Panc1 (cell line): ENCODE results near the gene FIP1L1. TPM values are rescaled to one million over a fixed set of nuclear protein-coding genes. Genes with fewer than 3 reads are reported as not detected.

Experiments used
- ATAC-seq: fragments of 200-7000 bp; cut with Tn5 transposase; 2 replicates; pipeline ENCODE4 v1.9.1; 2020; ENCODE audit warnings: mild to moderate bottlenecking, moderate library complexity
- BruUV-seq: library from RNA; stranded (reverse); fragments of 400-500 nt; replicated peaks from 2 replicates; lab custom pipeline; 2021; lab: Mats Ljungman, UMichigan
- CTCF ChIA-PET: fragments of 300-600 bp; sonication (Branson Sonifier 250); formaldehyde crosslinking; loops from one replicate; lab custom pipeline; 2022; ENCODE audit warnings: antibody characterized with exemption; lab: Charles Lee
- POLR2A ChIA-PET: fragments of 300-600 bp; sonication (Branson Sonifier 250); formaldehyde crosslinking; loops from one replicate; lab custom pipeline; 2022; ENCODE audit warnings: antibody characterized with exemption; lab: Charles Lee
- DNase-seq: peaks from one replicate; pipeline ENCODE4 v3.0.0-alpha.2; 2010; ENCODE audit warnings: low read depth, low spot score
- H3K27ac ChIP-seq: 2 replicates; pipeline ENCODE4 v1.5.1; 2011; ENCODE audit warnings: mild to moderate bottlenecking, low read length, inconsistent platforms
- H3K27me3 ChIP-seq: fragments of 200-500 bp; sonication (Bioruptor generic); 2 replicates; pipeline ENCODE4 v1.6.0; 2014; ENCODE audit warnings: low read length, inconsistent platforms; ENCODE audit not compliant: control insufficient read depth, insufficient read depth
- H3K36me3 ChIP-seq: fragments of 200-500 bp; sonication (Bioruptor generic); 2 replicates; pipeline ENCODE4 v1.5.1; 2014; ENCODE audit warnings: inconsistent platforms, mild to moderate bottlenecking, low read length, moderate library complexity; ENCODE audit not compliant: control insufficient read depth, insufficient read depth
- H3K4me1 ChIP-seq: 2 replicates; pipeline ENCODE4 v1.5.1; 2011; ENCODE audit warnings: inconsistent platforms, mild to moderate bottlenecking, low read length, moderate library complexity; ENCODE audit not compliant: control insufficient read depth, insufficient read depth
- H3K4me3 ChIP-seq, 2 experiments: 2 replicates each; pipeline ENCODE4 v1.5.1; 2011 to 2012; ENCODE audit warnings: low read depth in 2 of 2, low read length in 2 of 2, mild to moderate bottlenecking in 2 of 2, inconsistent platforms in 1 of 2, moderate library complexity in 1 of 2
- H3K9me3 ChIP-seq: fragments of 200-500 bp; sonication (Bioruptor generic); 2 replicates; pipeline ENCODE4 v1.5.1; 2014; ENCODE audit warnings: low read depth, mild to moderate bottlenecking, inconsistent platforms, low read length, moderate library complexity; ENCODE audit not compliant: control insufficient read depth, insufficient read depth
- POLR2AphosphoS5 ChIP-seq: IDR thresholded peaks from 2 replicates; pipeline ENCODE4 v1.6.1; 2012; ENCODE audit warnings: mild to moderate bottlenecking, low read depth, low read length, moderate library complexity
- SIN3A ChIP-seq: IDR thresholded peaks from 2 replicates; pipeline ENCODE4 v1.6.1; 2012; ENCODE audit warnings: low read depth, mild to moderate bottlenecking, low read length, moderate library complexity, borderline replicate concordance; ENCODE audit not compliant: insufficient read depth
- TCF7L2 ChIP-seq: IDR thresholded peaks from 2 replicates; pipeline ENCODE4 v1.6.1; 2011; ENCODE audit warnings: mild to moderate bottlenecking, low read depth, low read length, inconsistent platforms
- in situ Hi-C: cut with HindIII; loops from 2 replicates; pipeline ENCODE4 v1.10.0; 2016; ENCODE audit warnings: low sequenced_read_pairs, low pct_unique_long_range_greater_than_20kb
- intact Hi-C: fragments of 100-400 bp; cut with micrococcal nuclease; formaldehyde crosslinking; loops from one replicate; pipeline ENCODE4 v1.10.0; 2022; ENCODE audit not compliant: unreplicated experiment
- total RNA-seq: library from RNA; stranded (reverse); gene quantifications from one replicate; pipeline ENCODE4 v1.2.1, GENCODE V29; 2021; ENCODE audit not compliant: unreplicated experiment
- TF ChIP-seq, protein P1 (sequence below): fragments of 450-650 bp; IDR thresholded peaks from 2 replicates; pipeline ENCODE4 v1.5.1; 2017; ENCODE audit warnings: mild to moderate bottlenecking
- TF ChIP-seq, protein P2 (sequence below), 2 experiments: IDR thresholded peaks; 2 replicates each; pipeline ENCODE4 v1.6.1; 2011 to 2012; ENCODE audit warnings: low read depth in 2 of 2, control low read depth in 1 of 2, low read length in 1 of 2, mild to moderate bottlenecking in 1 of 2, moderate library complexity in 1 of 2; ENCODE audit not compliant: insufficient read depth in 1 of 2

The FIP1L1 gene
- total RNA-seq, 1 experiment from 2014 or later: 35.5 TPM

DNA sequence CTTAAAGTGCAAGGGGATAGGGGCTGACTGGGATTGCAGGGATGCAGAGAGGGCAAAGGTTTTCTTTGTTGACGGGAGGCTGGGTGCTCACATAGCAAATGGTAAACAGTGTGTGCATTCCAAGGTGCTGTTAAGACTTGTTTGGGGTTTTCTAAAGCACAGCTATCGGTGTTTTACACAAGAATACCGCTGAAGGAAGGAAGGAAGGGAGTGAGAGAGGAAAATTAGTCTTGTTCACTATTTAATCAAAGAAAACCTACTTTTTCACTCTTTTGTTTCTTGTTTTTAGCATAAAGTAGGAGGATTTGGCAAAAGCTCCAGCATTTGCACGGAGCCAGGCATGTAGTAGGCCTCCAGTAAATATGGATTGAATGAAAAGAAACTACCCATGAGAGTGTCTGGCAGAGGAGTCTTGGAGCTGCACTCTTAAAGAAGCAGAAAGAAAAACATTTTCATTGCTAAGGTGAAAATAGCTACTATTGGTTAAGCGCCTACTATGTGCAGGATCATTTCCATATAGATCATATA is 99.7 kb downstream of the FIP1L1 start:
- DNase-seq (no peak), ATAC-seq (no peak)
- TF ChIP-seq, protein P1, sequence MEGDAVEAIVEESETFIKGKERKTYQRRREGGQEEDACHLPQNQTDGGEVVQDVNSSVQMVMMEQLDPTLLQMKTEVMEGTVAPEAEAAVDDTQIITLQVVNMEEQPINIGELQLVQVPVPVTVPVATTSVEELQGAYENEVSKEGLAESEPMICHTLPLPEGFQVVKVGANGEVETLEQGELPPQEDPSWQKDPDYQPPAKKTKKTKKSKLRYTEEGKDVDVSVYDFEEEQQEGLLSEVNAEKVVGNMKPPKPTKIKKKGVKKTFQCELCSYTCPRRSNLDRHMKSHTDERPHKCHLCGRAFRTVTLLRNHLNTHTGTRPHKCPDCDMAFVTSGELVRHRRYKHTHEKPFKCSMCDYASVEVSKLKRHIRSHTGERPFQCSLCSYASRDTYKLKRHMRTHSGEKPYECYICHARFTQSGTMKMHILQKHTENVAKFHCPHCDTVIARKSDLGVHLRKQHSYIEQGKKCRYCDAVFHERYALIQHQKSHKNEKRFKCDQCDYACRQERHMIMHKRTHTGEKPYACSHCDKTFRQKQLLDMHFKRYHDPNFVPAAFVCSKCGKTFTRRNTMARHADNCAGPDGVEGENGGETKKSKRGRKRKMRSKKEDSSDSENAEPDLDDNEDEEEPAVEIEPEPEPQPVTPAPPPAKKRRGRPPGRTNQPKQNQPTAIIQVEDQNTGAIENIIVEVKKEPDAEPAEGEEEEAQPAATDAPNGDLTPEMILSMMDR: no peak
- no peak for TF ChIP-seq TCF7L2
- TF ChIP-seq, protein P2, sequence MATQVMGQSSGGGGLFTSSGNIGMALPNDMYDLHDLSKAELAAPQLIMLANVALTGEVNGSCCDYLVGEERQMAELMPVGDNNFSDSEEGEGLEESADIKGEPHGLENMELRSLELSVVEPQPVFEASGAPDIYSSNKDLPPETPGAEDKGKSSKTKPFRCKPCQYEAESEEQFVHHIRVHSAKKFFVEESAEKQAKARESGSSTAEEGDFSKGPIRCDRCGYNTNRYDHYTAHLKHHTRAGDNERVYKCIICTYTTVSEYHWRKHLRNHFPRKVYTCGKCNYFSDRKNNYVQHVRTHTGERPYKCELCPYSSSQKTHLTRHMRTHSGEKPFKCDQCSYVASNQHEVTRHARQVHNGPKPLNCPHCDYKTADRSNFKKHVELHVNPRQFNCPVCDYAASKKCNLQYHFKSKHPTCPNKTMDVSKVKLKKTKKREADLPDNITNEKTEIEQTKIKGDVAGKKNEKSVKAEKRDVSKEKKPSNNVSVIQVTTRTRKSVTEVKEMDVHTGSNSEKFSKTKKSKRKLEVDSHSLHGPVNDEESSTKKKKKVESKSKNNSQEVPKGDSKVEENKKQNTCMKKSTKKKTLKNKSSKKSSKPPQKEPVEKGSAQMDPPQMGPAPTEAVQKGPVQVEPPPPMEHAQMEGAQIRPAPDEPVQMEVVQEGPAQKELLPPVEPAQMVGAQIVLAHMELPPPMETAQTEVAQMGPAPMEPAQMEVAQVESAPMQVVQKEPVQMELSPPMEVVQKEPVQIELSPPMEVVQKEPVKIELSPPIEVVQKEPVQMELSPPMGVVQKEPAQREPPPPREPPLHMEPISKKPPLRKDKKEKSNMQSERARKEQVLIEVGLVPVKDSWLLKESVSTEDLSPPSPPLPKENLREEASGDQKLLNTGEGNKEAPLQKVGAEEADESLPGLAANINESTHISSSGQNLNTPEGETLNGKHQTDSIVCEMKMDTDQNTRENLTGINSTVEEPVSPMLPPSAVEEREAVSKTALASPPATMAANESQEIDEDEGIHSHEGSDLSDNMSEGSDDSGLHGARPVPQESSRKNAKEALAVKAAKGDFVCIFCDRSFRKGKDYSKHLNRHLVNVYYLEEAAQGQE (IDR thresholded peaks at IDR 0.05; ENCODE audit: insufficient read depth in 1 of 2, low read depth in 2 of 2, low read length in 1 of 2): no peak
- no peak for TF ChIP-seq POLR2AphosphoS5
- TF ChIP-seq SIN3A: no peak
- Histone ChIP-seq H3K4me3 (no peak overlapping the region), H3K27ac (no peak overlapping the region), H3K9me3 (no peaks in the 10 kb centered on the region), H3K27me3 (no peaks in the 10 kb centered on the region), H3K36me3 (no peaks in the 10 kb centered on the region), H3K4me1 (no peaks in the 10 kb centered on the region)
- in situ Hi-C loops (no loop called here), intact Hi-C loops (no loop called here)
- ChIA-PET POLR2A (no interaction called here), CTCF (no interaction called here)
- BruUV-seq: no TSS peak

DNA sequence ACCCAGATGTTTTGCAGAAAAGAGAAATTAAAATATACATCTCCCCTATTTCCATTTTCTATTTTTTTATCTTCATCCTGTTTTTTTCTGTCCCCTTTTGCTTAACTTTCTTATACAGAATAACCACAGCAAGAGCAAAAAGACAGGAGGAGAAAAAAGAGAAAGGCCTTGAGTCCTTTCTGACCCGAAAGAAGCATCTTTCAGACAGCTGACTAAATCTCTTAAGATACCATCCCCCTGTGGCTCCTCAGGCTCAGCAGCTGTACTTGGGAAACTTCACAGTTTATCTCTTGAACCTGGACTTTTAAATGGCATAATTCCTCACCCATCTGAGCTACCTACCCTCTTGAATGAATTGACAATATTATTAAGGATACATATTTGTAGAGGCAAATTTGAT is 100.2 kb downstream of the FIP1L1 start:
- no peak for DNase-seq
- no peak overlapping the region for H3K4me3 ChIP-seq
- H3K36me3 ChIP-seq: no peaks in the 10 kb centered on the region
- no peak for ATAC-seq
- H3K9me3 ChIP-seq: no peaks in the 10 kb centered on the region
- no peaks in the 10 kb centered on the region for H3K27me3 ChIP-seq
- in situ Hi-C loops: no loop called here
- intact Hi-C loops: no loop called here
- ChIA-PET POLR2A (no interaction called here), CTCF (no interaction called here)
- no peak for TF ChIP-seq POLR2AphosphoS5
- H3K4me1 ChIP-seq: no peaks in the 10 kb centered on the region
- BruUV-seq: no TSS peak
- H3K27ac ChIP-seq: no peak overlapping the region

DNA sequence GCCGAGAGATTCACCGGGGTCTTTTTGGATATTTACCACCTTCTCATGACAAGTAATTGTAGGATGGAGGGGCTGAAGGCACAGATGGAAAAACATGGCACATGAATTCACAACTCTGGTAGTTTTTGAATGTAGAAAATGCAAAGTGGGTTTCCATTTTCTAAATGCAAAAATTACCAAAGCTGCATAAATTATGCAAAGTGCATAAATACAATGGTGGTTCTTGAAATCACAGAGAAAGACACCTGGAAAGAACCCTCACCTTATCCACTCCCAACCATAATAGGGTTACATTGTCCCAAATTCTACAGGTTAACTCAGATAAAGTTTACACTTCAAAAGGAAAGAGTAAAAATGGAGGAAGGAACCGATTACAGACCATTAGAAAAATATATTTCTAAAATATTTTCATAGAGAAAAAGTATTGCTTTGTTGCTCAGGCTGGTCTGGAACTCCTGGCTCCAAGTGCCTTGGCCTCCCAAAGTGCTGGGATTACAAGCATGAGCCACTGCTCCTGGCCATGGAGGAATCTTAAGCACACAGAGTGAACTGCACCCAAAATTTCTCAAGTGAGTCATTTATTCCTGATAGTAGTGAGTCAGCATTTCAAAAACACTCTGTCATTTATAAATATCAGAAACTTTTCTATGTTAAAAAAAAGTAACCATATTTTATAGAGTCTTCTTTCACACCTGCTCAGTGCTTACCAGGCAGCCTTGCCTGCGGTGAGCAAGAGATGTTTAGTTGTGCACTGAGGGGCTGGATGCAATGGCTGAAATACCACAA is 101.4 kb downstream of the FIP1L1 start:
- intact Hi-C loops (no loop called here), in situ Hi-C loops (no loop called here)
- no TSS peak for BruUV-seq
- Histone ChIP-seq H3K9me3 (no peaks in the 10 kb centered on the region), H3K27ac (no peak overlapping the region), H3K27me3 (no peaks in the 10 kb centered on the region), H3K4me1 (no peaks in the 10 kb centered on the region), H3K36me3 (no peaks in the 10 kb centered on the region), H3K4me3 (no peak overlapping the region)
- ChIA-PET CTCF (no interaction called here), POLR2A (no interaction called here)
- ATAC-seq (no peak), DNase-seq (no peak)
- no peak for TF ChIP-seq TCF7L2
- no peak for TF ChIP-seq SIN3A
- TF ChIP-seq, protein P2 (IDR thresholded peaks at IDR 0.05; ENCODE audit: insufficient read depth in 1 of 2, low read depth in 2 of 2, low read length in 1 of 2): no peak
- TF ChIP-seq POLR2AphosphoS5: no peak
- TF ChIP-seq, protein P1: no peak
